Osteocyte (in vitro differentiated cells): ENCODE measurements around the gene PTBP1. TPM values are rescaled to one million over a fixed set of nuclear protein-coding genes. Genes with fewer than 3 reads are reported as not detected.

ENCODE experiments used
- DNase-seq: peaks from one replicate; pipeline ENCODE4 v3.0.0; 2021; ENCODE audit warnings: mixed read lengths; ENCODE audit not compliant: unreplicated experiment; ENCODE audit errors: extremely low spot score
- H3K27ac Mint-ChIP-seq: one replicate; pipeline ENCODE4 v1.8.0; 2021; ENCODE audit warnings: mild to moderate bottlenecking, mixed read lengths; ENCODE audit not compliant: unreplicated experiment
- H3K27me3 Mint-ChIP-seq: one replicate; pipeline ENCODE4 v1.8.0; 2021; ENCODE audit warnings: mixed read lengths; ENCODE audit not compliant: unreplicated experiment
- H3K36me3 Mint-ChIP-seq: one replicate; pipeline ENCODE4 v1.8.0; 2021; ENCODE audit warnings: mixed read lengths; ENCODE audit not compliant: unreplicated experiment
- H3K4me1 Mint-ChIP-seq: one replicate; pipeline ENCODE4 v1.8.0; 2021; ENCODE audit warnings: mixed read lengths; ENCODE audit not compliant: unreplicated experiment
- H3K4me3 Mint-ChIP-seq: one replicate; pipeline ENCODE4 v1.8.0; 2021; ENCODE audit warnings: mild to moderate bottlenecking, moderate library complexity, mixed read lengths; ENCODE audit not compliant: unreplicated experiment
- H3K9me3 Mint-ChIP-seq: one replicate; pipeline ENCODE4 v1.8.0; 2021; ENCODE audit warnings: mixed read lengths; ENCODE audit not compliant: unreplicated experiment
- CTCF ChIP-seq: fragments of 200-600 bp; sonication (generic); IDR thresholded peaks from 2 replicates; pipeline ENCODE4 v1.5.0; 2021; ENCODE audit warnings: antibody characterized with exemption, mild to moderate bottlenecking, moderate library complexity
- total RNA-seq: library from RNA; stranded (reverse); gene quantifications from 2 replicates; pipeline ENCODE4 v1.2.1, GENCODE V29; 2021

Gene PTBP1
- total RNA-seq, 1 donor from 2014 or later, result 370 TPM

- no peak overlapping the region for H3K27ac Mint-ChIP-seq
- peaks cover 1% of the 10 kb centered on the region for H3K36me3 Mint-ChIP-seq
- no peak for DNase-seq
- H3K27me3 Mint-ChIP-seq, result no peaks in the 10 kb centered on the region
- H3K4me3 Mint-ChIP-seq, result no peak overlapping the region
- peaks cover 24% of the 10 kb centered on the region for H3K4me1 Mint-ChIP-seq
- no peaks in the 10 kb centered on the region for H3K9me3 Mint-ChIP-seq
- TF ChIP-seq CTCF, result no peak
These were observed 32.0 kb upstream of the PTBP1 start for GRCh38 chr19:765179-765738.

GRCh38 chr19:768424-768823 lies 28.8 kb upstream of the PTBP1 start:
- no peaks in the 10 kb centered on the region for H3K27me3 Mint-ChIP-seq
- H3K9me3 Mint-ChIP-seq, result no peaks in the 10 kb centered on the region
- no peak for TF ChIP-seq CTCF
- DNase-seq, result peak; percentile 91
- H3K4me3 Mint-ChIP-seq, result peak overlapping the region; percentile 45
- no peaks in the 10 kb centered on the region for H3K36me3 Mint-ChIP-seq
- H3K4me1 Mint-ChIP-seq, result peaks cover 33% of the 10 kb centered on the region
- peak overlapping the region; percentile 93 for H3K27ac Mint-ChIP-seq

GRCh38 chr19:769616-770015 lies 27.6 kb upstream of the PTBP1 start:
- peaks cover 34% of the 10 kb centered on the region for H3K4me1 Mint-ChIP-seq
- no peak overlapping the region for H3K4me3 Mint-ChIP-seq
- no peaks in the 10 kb centered on the region for H3K36me3 Mint-ChIP-seq
- no peak for TF ChIP-seq CTCF
- no peaks in the 10 kb centered on the region for H3K27me3 Mint-ChIP-seq
- H3K9me3 Mint-ChIP-seq, result no peaks in the 10 kb centered on the region
- no peak for DNase-seq
- no peak overlapping the region for H3K27ac Mint-ChIP-seq

- H3K36me3 Mint-ChIP-seq, result no peaks in the 10 kb centered on the region
- no peaks in the 10 kb centered on the region for H3K9me3 Mint-ChIP-seq
- no peak overlapping the region for H3K27ac Mint-ChIP-seq
- H3K4me1 Mint-ChIP-seq, result peaks cover 34% of the 10 kb centered on the region
- peak; percentile 67 for TF ChIP-seq CTCF
- DNase-seq, result no peak
- no peaks in the 10 kb centered on the region for H3K27me3 Mint-ChIP-seq
- no peak overlapping the region for H3K4me3 Mint-ChIP-seq
These were observed 25.9 kb upstream of the PTBP1 start for GRCh38 chr19:771332-771785.

- no peaks in the 10 kb centered on the region for H3K27me3 Mint-ChIP-seq
These were observed 25.2 kb upstream of the PTBP1 start for GRCh38 chr19:772063-772462.

More at GRCh38 chr19:772063-772462, 25.2 kb upstream of the PTBP1 start:
- Mint-ChIP-seq H3K27ac (no peak overlapping the region), H3K36me3 (no peaks in the 10 kb centered on the region), H3K4me1 (peaks cover 38% of the 10 kb centered on the region), H3K4me3 (no peak overlapping the region), H3K9me3 (no peaks in the 10 kb centered on the region)
- TF ChIP-seq CTCF, result no peak
- no peak for DNase-seq
